ENCODE measurements around the gene CACNA1A.
A peak's percentile ranks its signal among the peaks of the same experiment; 100 is the strongest.

The CACNA1A gene

DNA sequence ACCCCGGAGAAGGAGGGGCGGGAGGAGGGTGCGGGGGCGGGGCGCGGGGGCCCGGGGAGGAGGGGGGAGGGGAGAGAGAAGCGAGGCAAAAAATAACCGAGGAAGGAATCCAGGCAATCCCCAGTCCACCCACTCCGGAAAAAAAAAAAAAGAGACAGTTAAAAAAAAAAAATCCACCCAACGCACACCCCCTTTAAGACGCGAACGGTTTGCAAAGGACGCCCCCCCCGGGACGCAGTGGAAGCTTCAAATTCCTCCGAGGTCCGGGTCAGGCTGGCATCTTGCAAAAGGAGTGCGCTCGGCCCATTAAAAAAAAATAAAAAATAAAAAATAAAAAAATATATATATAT lies at the start of gene CACNA1A:
TSS of gene CACNA1A (minus strand) at position 9 of the 350 bp plus-strand sequence. CDS start 255 bp downstream, outside the sequence.
- H3K4me3 ChIP-seq (ENCODE audit: low read depth, low read length) = peak within 1 kb of the TSS; percentile 24
- TF ChIP-seq, protein P1, sequence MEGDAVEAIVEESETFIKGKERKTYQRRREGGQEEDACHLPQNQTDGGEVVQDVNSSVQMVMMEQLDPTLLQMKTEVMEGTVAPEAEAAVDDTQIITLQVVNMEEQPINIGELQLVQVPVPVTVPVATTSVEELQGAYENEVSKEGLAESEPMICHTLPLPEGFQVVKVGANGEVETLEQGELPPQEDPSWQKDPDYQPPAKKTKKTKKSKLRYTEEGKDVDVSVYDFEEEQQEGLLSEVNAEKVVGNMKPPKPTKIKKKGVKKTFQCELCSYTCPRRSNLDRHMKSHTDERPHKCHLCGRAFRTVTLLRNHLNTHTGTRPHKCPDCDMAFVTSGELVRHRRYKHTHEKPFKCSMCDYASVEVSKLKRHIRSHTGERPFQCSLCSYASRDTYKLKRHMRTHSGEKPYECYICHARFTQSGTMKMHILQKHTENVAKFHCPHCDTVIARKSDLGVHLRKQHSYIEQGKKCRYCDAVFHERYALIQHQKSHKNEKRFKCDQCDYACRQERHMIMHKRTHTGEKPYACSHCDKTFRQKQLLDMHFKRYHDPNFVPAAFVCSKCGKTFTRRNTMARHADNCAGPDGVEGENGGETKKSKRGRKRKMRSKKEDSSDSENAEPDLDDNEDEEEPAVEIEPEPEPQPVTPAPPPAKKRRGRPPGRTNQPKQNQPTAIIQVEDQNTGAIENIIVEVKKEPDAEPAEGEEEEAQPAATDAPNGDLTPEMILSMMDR (conservative IDR thresholded peaks at IDR 0.05; ENCODE audit: low read depth, low read length) = no peak
- DNase-seq (ENCODE audit: low read depth) = no peak

DNA sequence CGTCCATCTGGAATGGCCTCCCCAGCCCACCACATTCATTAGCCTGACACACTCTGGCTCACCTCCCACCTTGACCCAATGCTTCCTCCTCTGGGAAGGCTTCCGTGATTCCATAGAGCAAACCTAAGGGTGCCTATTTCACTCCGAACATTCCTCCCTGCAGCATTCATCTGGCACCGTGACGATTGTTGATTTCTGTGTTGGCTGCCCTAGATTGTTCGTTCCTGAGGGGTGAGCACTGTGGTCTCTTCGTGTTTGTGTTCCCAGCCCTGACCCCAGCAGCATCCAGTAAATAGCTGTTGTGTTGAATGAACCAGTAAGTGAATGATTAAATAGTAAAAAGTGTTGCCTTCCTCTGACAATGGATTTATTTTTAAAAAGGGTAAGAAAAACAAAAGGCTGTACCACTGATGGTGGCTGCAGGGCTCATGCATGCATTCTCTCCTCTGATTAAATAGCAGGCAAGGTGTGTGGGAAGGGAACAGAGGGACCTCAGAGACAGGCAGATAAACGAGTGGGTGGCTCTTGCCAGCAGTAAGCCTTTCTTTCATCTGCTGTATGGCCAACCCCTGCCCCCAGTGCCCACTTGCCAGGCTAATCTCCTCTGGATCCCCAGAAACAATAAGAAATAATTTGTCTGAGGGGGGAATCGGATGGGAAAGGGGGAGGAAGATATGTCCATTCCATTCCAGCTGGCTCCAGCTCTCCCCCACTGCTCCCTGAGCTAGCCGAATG lies 48.4 kb upstream of the CACNA1A start:
- TF ChIP-seq, protein P1 (conservative IDR thresholded peaks at IDR 0.05; ENCODE audit: low read depth, low read length) = no peak
- no peak overlapping the region for H3K4me3 ChIP-seq (ENCODE audit: low read depth, low read length)
- no peak for DNase-seq (ENCODE audit: low read depth)

DNA sequence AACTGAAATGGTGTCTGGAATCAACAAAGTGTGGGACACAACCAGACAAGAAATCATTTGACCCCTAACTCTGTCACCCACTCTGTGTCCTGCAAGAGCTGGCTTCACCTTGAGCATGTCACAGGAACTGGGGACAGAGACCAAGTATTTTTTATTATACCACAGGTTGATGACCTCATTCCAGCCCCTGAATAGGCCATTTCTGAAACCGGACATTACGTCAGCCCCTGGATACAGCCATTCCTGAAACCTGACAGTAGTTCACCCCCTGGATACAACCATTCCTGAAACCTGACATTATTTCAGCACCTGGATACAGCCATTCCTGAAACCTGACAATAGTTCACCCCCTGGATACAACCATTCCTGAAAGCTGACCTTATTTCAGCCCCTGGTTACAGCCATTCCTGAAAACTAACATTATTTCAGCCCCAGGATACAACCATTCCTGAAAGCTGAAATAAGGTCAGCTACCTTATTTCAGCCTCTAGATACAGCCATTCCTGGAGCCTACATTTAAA lies 47.7 kb upstream of the CACNA1A start:
- H3K4me3 ChIP-seq (ENCODE audit: low read depth, low read length) = no peak overlapping the region
- DNase-seq (ENCODE audit: low read depth) = no peak
- TF ChIP-seq, protein P1 (conservative IDR thresholded peaks at IDR 0.05; ENCODE audit: low read depth, low read length) = no peak

DNA sequence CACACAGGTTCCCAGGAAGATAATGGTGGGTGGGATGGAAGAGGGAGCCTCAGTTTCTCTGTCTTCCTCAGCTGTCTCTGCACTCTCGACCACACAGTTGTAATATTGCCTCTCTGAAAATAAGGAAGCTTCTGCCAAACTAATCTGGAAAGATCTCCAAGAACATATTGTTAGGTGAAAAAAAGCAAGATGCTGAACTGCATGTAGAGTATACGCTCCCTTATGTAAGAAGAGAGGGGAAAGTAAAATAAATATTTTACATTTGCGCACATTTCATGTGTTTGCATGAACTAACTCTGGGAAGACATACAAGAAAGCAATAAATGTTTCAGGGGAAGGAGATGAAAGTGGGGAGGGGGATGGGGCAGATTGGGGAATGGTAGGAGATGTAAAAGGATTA lies 41.9 kb upstream of the CACNA1A start:
- H3K4me3 ChIP-seq (ENCODE audit: low read depth, low read length) = no peak overlapping the region
- no peak for DNase-seq (ENCODE audit: low read depth)
- TF ChIP-seq, protein P1 (conservative IDR thresholded peaks at IDR 0.05; ENCODE audit: low read depth, low read length) = no peak

DNA sequence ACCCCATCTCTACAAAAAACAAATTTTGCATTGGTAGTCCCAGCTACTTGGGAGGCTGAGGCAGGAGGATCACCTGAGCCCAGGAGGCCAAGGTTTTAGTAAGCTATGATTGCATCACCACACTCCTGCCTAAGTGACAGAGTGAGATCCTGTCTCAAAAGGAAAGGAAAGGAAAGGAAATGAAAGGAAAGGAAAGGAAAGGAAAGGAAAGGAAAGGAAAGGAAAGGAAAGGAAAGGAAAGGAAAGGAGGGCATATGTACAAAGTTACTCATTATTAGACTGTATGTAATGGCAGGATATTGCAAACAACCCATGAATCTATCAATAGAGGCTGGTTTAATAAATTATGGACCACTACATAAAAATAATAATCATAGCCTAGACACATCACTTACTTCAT lies 40.8 kb upstream of the CACNA1A start:
- TF ChIP-seq, protein P1 (conservative IDR thresholded peaks at IDR 0.05; ENCODE audit: low read depth, low read length) = no peak
- DNase-seq (ENCODE audit: low read depth) = no peak
- no peak overlapping the region for H3K4me3 ChIP-seq (ENCODE audit: low read depth, low read length)

DNA sequence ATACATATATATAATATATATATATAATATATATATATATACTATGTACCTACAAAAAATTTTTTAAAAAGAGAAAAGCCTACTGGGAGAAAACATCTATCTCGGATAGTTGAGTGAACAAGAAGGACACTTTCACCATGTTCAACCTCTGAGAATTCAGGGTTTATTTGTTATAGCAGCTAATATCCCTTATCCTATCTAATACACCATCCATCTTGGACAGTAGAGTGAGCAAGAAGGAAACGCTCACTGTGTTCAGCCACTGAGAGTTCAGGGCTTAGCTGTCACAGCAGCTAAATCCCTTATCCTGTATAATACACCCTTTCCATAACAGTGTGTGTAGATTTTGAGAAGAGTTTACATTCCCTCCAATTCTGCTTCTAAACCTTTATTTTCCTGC lies 38.1 kb upstream of the CACNA1A start:
- TF ChIP-seq, protein P1 (conservative IDR thresholded peaks at IDR 0.05; ENCODE audit: low read depth, low read length) = no peak
- no peak overlapping the region for H3K4me3 ChIP-seq (ENCODE audit: low read depth, low read length)
- DNase-seq (ENCODE audit: low read depth) = no peak

DNA sequence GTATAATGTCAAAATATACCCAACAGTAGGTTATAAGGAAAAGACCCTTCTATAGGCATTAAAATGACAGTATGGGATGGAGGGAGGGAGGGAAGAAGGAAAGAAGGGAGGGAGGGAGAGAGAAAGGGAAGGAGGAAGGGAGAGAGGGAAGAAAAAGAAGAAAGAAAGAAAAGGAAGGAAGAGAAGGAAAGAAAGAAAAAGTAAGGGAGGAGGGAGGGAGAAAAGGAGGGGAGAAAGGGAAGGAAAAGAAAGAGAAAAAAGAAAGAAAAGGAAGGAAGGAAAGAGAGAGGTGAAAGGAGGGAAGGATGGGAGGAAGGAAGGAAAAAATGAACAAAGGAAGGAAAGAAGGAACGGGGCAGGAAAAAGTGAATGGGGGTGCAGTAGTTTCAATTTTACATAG lies 35.3 kb upstream of the CACNA1A start:
- TF ChIP-seq, protein P1 (conservative IDR thresholded peaks at IDR 0.05; ENCODE audit: low read depth, low read length) = no peak
- no peak overlapping the region for H3K4me3 ChIP-seq (ENCODE audit: low read depth, low read length)
- DNase-seq (ENCODE audit: low read depth) = no peak

Measured in choroid plexus epithelial cell (primary cell).